GM12878 (cell line): ENCODE results near the gene IL36B. TPM values are rescaled to one million over a fixed set of nuclear protein-coding genes. Genes with fewer than 3 reads are reported as not detected.

Experiments
- ATAC-seq: fragments of 200-7000 bp; cut with Tn5 transposase; 3 replicates; pipeline ENCODE4 v1.9.1; 2020; ENCODE audit warnings: mild to moderate bottlenecking, moderate library complexity
- BruUV-seq: library from RNA; stranded (reverse); fragments of 400-500 nt; replicated peaks from 2 replicates; lab custom pipeline; 2021; lab: Mats Ljungman, UMichigan
- CTCF ChIA-PET: fragments of 300-600 bp; sonication (Branson Sonifier 250); formaldehyde crosslinking; extraction: SDS; loops from one replicate; lab custom pipeline; 2021; ENCODE audit warnings: inconsistent platforms; lab: Yijun Ruan, JAX
- POLR2A ChIA-PET: fragments of 350-600 bp; formaldehyde crosslinking; extraction: SDS; loops from one replicate; lab custom pipeline; 2021; ENCODE audit warnings: inconsistent platforms; lab: Charles Lee
- RAD21 ChIA-PET: fragments of 300-600 bp; sonication (Branson Sonifier 250); formaldehyde crosslinking; loops from one replicate; lab custom pipeline; 2023; ENCODE audit warnings: antibody characterized with exemption; ENCODE audit not compliant: unreplicated experiment; lab: Charles Lee
- SMC1A ChIA-PET: fragments of 300-600 bp; sonication (Branson Sonifier 250); formaldehyde crosslinking; loops from one replicate; lab custom pipeline; 2023; ENCODE audit not compliant: unreplicated experiment, uncharacterized antibody; lab: Charles Lee
- DNase-seq: peaks from one replicate; pipeline ENCODE4 v3.0.0-alpha.2; 2011; ENCODE audit warnings: low read depth, low spot score
- FAIRE-seq: peaks from 3 replicates; lab custom pipeline; 2011; peaks lifted over from hg19 to GRCh38; lab: Jason Lieb, UNC
- H2AFZ ChIP-seq: 2 replicates; pipeline ENCODE4 v1.6.0; 2011; ENCODE audit warnings: low read depth, low read length, control low read depth; ENCODE audit not compliant: control insufficient read depth
- H3K27ac ChIP-seq: 2 replicates; pipeline ENCODE4 v1.5.1; 2011; ENCODE audit warnings: control low read depth; ENCODE audit not compliant: control insufficient read depth, insufficient read depth
- H3K27me3 ChIP-seq, 2 experiments: replicated peaks in 1 of 2; 2 replicates each; pipeline versions ENCODE4 v1.6.0 to v1.6.1; 2011; ENCODE audit warnings: low read length in 1 of 2; ENCODE audit not compliant: control insufficient read depth in 2 of 2, insufficient read depth in 2 of 2
- H3K36me3 ChIP-seq, 2 experiments: 2 replicates each; pipeline ENCODE4 v1.5.1; 2011; ENCODE audit warnings: low read length in 1 of 2; ENCODE audit not compliant: control insufficient read depth in 2 of 2, insufficient read depth in 2 of 2
- H3K4me1 ChIP-seq: 2 replicates; pipeline ENCODE4 v1.6.1; 2011; ENCODE audit warnings: mild to moderate bottlenecking, low read length, moderate library complexity, mixed read lengths; ENCODE audit not compliant: control insufficient read depth, insufficient read depth
- H3K4me2 ChIP-seq: 2 replicates; pipeline ENCODE4 v1.6.0; 2011; ENCODE audit warnings: control low read depth; ENCODE audit not compliant: control insufficient read depth, insufficient read depth
- H3K4me3 ChIP-seq: fragments of 200-600 bp; sonication (generic); 2 replicates; pipeline ENCODE4 v1.5.1; 2016
- H3K79me2 ChIP-seq: 2 replicates; pipeline ENCODE4 v1.6.0; 2011; ENCODE audit warnings: low read length; ENCODE audit not compliant: control insufficient read depth, insufficient read depth
- H3K9ac ChIP-seq: 2 replicates; pipeline ENCODE4 v1.8.0; 2011; ENCODE audit warnings: low read length, control low read depth, mixed read lengths; ENCODE audit not compliant: control insufficient read depth, insufficient read depth
- H3K9me3 ChIP-seq: replicated peaks from 3 replicates; pipeline ENCODE4 v1.5.1; 2011; ENCODE audit warnings: mild to moderate bottlenecking, low read length; ENCODE audit not compliant: control insufficient read depth, insufficient read depth
- H4K20me1 ChIP-seq: 2 replicates; pipeline ENCODE4 v1.6.0; 2011; ENCODE audit not compliant: control insufficient read depth, insufficient read depth
- RAD21 ChIP-seq: IDR thresholded peaks from 2 replicates; pipeline ENCODE4 v1.6.1; 2011; ENCODE audit warnings: mild to moderate bottlenecking, low read depth, low read length, moderate library complexity; ENCODE audit not compliant: insufficient read depth
- SREBF2 ChIP-seq: IDR thresholded peaks from 2 replicates; pipeline ENCODE4 v1.6.1; 2012; ENCODE audit warnings: mild to moderate bottlenecking, low read length
- WGBS: methylation state at CpG from one replicate; pipeline ENCODE4 v1.1.6; 2016; ENCODE audit warnings: low lambda C conversion rate; ENCODE audit not compliant: insufficient replicate concordance, insufficient coverage; ENCODE audit errors: missing lambda C conversion rate; 5-methylcytosine and 5-hydroxymethylcytosine counted together
- in situ Hi-C: fragments of 300-500 bp; cut with MboI; formaldehyde crosslinking; loops from 9 replicates; pipeline ENCODE4 v1.14.3; 2018; ENCODE audit warnings: mixed read lengths
- intact Hi-C: fragments of 100-400 bp; cut with micrococcal nuclease; formaldehyde crosslinking; loops from one replicate; pipeline ENCODE4 v1.14.2; 2022; ENCODE audit not compliant: unreplicated experiment
- polyA plus RNA-seq, 11 experiments: library from polyadenylated mRNA; depleted of rRNA in 4 of 11; unstranded in 6 of 11; stranded (reverse) in 5 of 11; fragments of >200 nt; fragmentation: Nextera tagmentation in 4 of 11; fragmentation: Illumina TruSeq in 1 of 11; extraction: Ambion mirVana in 4 of 11; extraction: Trizol in 1 of 11; gene quantifications; 1 replicate in 1 of 11; 2 replicates in 10 of 11; pipeline versions ENCODE4 v1.2.1 to v1.2.3, GENCODE V29; 2011 to 2016; ENCODE audit warnings: inconsistent platforms in 2 of 11, missing spikeins in 2 of 11, low read depth in 1 of 11
- total RNA-seq, 4 experiments: library from RNA; depleted of rRNA in 3 of 4; stranded (reverse); fragments of >200 nt in 3 of 4; fragmentation: Illumina TruSeq in 1 of 4; extraction: Trizol in 1 of 4; gene quantifications; 2 replicates each; pipeline versions ENCODE4 v1.2.1 to v1.2.3, GENCODE V29; 2013 to 2021
- TF ChIP-seq, protein P1 (sequence below): IDR thresholded peaks from 2 replicates; pipeline ENCODE4 v1.6.1; 2011; ENCODE audit warnings: low read depth, mild to moderate bottlenecking, low read length, moderate library complexity, borderline replicate concordance; ENCODE audit errors: extremely low read depth
- TF ChIP-seq, protein P2 (sequence below): fragments of 450-650 bp; IDR thresholded peaks from 2 replicates; pipeline ENCODE4 v1.6.1; 2017; ENCODE audit warnings: mild to moderate bottlenecking, moderate library complexity

IL36B gene
- total and polyA plus RNA-seq, 10 of the 15 experiments (the other 5 are each of a cell fraction or from before 2014, with no cell fraction given): not detected

DNA sequence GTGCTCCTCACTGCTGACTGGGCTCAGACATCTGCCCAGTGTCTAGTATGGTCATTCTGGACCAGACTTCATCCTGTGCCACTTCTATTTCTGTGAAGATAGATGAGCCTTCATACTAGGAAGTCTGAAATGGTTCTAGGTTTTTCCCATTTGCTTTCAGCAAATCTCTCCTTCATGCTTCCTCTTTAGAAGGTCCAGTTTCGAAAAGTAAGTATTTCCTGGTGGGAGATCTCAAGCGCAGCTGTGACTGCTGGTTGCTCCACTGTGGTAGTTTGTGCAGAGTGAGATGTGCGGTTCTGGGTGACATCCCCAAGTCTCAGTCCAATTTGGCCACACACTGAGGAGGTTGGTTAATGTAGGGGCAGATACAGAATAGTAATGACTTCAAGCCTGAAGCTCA is 14.4 kb downstream of the IL36B start:
- H3K79me2 ChIP-seq: no peaks in the 10 kb centered on the region
- H3K9me3 ChIP-seq: no peaks in the 10 kb centered on the region
- intact Hi-C loops (no loop called here), in situ Hi-C loops (no loop called here)
- no peak overlapping the region for H3K27ac ChIP-seq
- H3K4me2 ChIP-seq: no peak overlapping the region
- RAD21 ChIA-PET: no interaction called here
- BruUV-seq: no TSS peak
- no peak overlapping the region for H3K4me3 ChIP-seq
- CTCF ChIA-PET: no interaction called here
- SMC1A ChIA-PET: no interaction called here
- no peak for FAIRE-seq
- no peaks in the 10 kb centered on the region for H3K4me1 ChIP-seq
- no peaks in the 10 kb centered on the region for H3K36me3 ChIP-seq
- POLR2A ChIA-PET: no interaction called here
- no peak overlapping the region for H3K9ac ChIP-seq
- DNase-seq: no peak
- H2AFZ ChIP-seq: no peak overlapping the region
- TF ChIP-seq SREBF2: no peak
- TF ChIP-seq, protein P1, sequence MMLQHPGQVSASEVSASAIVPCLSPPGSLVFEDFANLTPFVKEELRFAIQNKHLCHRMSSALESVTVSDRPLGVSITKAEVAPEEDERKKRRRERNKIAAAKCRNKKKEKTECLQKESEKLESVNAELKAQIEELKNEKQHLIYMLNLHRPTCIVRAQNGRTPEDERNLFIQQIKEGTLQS: no peak
- TF ChIP-seq RAD21: no peak
- TF ChIP-seq, protein P2, sequence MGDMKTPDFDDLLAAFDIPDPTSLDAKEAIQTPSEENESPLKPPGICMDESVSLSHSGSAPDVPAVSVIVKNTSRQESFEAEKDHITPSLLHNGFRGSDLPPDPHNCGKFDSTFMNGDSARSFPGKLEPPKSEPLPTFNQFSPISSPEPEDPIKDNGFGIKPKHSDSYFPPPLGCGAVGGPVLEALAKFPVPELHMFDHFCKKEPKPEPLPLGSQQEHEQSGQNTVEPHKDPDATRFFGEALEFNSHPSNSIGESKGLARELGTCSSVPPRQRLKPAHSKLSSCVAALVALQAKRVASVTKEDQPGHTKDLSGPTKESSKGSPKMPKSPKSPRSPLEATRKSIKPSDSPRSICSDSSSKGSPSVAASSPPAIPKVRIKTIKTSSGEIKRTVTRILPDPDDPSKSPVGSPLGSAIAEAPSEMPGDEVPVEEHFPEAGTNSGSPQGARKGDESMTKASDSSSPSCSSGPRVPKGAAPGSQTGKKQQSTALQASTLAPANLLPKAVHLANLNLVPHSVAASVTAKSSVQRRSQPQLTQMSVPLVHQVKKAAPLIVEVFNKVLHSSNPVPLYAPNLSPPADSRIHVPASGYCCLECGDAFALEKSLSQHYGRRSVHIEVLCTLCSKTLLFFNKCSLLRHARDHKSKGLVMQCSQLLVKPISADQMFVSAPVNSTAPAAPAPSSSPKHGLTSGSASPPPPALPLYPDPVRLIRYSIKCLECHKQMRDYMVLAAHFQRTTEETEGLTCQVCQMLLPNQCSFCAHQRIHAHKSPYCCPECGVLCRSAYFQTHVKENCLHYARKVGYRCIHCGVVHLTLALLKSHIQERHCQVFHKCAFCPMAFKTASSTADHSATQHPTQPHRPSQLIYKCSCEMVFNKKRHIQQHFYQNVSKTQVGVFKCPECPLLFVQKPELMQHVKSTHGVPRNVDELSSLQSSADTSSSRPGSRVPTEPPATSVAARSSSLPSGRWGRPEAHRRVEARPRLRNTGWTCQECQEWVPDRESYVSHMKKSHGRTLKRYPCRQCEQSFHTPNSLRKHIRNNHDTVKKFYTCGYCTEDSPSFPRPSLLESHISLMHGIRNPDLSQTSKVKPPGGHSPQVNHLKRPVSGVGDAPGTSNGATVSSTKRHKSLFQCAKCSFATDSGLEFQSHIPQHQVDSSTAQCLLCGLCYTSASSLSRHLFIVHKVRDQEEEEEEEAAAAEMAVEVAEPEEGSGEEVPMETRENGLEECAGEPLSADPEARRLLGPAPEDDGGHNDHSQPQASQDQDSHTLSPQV: no peak
- ATAC-seq: no peak
- no peaks in the 10 kb centered on the region for H4K20me1 ChIP-seq
- WGBS: 57% methylated on average over 3 of the region's 3 CpGs
- peaks cover 0 to 3% of the 10 kb centered on the region in 2 experiments; a peak in 1 of 4 replicates for H3K27me3 ChIP-seq
